ENCODE measurements around the gene CPNE1.

DNA sequence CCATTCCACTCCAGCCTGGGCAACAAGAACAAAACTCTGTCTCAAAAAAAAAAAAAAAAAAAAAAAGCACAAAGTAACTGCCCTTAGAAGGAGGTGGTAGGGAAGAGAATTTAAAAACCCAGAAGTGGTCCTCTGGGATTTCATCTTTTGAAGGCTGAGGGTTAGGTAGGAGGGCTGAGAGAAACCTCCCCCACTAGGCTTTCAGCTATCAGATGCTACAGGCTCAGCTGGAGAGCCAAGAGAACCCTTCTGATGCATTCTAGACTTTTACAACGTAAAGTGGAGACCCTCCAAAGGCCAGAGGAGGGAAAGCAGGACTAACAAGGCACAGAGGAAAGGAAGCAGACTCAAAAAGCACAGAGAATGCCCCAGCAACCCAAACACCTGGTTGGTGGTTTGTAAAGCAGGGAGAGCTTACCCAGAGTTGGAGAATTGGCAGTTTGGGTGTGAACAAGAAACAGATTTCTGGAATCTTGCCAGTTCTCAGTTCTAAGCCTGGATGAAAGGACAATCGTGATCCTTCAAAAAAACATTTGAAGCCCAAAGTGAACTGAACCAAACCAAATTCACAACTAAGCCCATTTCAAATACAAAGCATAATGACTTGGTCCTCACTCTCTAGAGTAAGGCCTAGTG lies 72.2 kb downstream of the CPNE1 start:
- no peak for TF ChIP-seq POLR2A (IDR thresholded peaks at IDR 0.05)
- TF ChIP-seq, protein P1, sequence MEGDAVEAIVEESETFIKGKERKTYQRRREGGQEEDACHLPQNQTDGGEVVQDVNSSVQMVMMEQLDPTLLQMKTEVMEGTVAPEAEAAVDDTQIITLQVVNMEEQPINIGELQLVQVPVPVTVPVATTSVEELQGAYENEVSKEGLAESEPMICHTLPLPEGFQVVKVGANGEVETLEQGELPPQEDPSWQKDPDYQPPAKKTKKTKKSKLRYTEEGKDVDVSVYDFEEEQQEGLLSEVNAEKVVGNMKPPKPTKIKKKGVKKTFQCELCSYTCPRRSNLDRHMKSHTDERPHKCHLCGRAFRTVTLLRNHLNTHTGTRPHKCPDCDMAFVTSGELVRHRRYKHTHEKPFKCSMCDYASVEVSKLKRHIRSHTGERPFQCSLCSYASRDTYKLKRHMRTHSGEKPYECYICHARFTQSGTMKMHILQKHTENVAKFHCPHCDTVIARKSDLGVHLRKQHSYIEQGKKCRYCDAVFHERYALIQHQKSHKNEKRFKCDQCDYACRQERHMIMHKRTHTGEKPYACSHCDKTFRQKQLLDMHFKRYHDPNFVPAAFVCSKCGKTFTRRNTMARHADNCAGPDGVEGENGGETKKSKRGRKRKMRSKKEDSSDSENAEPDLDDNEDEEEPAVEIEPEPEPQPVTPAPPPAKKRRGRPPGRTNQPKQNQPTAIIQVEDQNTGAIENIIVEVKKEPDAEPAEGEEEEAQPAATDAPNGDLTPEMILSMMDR (IDR thresholded peaks at IDR 0.05): no peak
